ENCODE data around the gene SPNS1.
A peak's percentile ranks its signal among the peaks of the same experiment; 100 is the strongest.
"Not testable (repeated sequence)": the region's sequence is repeated elsewhere in the genome, so short reads cannot be mapped to it uniquely, and the experiment has no call there.

The SPNS1 gene

GRCh38 chr16:28974437-28975157, at the start of gene SPNS1:
Gene SPNS1, plus strand, starts transcription at chr16:28974778. Its CDS starts 374 bp downstream, at chr16:28975152.
- peak; percentile 93 for DNase-seq (ENCODE audit: low read depth)

- DNase-seq (ENCODE audit: low read depth): peak; percentile 76
Measured at GRCh38 chr16:28925386-28926228, 49.0 kb upstream of the SPNS1 start.

- not testable (repeated sequence) for DNase-seq (ENCODE audit: low read depth)
Measured at GRCh38 chr16:28926284-28926683, 48.3 kb upstream of the SPNS1 start.

- DNase-seq (ENCODE audit: low read depth): no peak
Measured at GRCh38 chr16:28927815-28928214, 46.8 kb upstream of the SPNS1 start.

GRCh38 chr16:28930203-28930602, 44.4 kb upstream of the SPNS1 start:
- DNase-seq (ENCODE audit: low read depth): no peak

- DNase-seq (ENCODE audit: low read depth): no peak
Measured at GRCh38 chr16:28930652-28931051, 43.9 kb upstream of the SPNS1 start.

GRCh38 chr16:28931801-28932225, 42.8 kb upstream of the SPNS1 start, which contains the start of gene CD19:
Gene CD19, plus strand, starts transcription at chr16:28931971. Its CDS starts 30 bp downstream, at chr16:28932001.
- no peak for DNase-seq (ENCODE audit: low read depth)

- no peak for DNase-seq (ENCODE audit: low read depth)
Measured at GRCh38 chr16:28932339-28933141, 42.0 kb upstream of the SPNS1 start.

GRCh38 chr16:28933171-28933570, 41.4 kb upstream of the SPNS1 start:
- DNase-seq (ENCODE audit: low read depth): no peak

GRCh38 chr16:28935346-28935745, 39.2 kb upstream of the SPNS1 start:
- DNase-seq (ENCODE audit: low read depth): no peak

GRCh38 chr16:28935924-28936783, 38.4 kb upstream of the SPNS1 start:
- DNase-seq (ENCODE audit: low read depth): peak; percentile 91

GRCh38 chr16:28936784-28937155, 37.8 kb upstream of the SPNS1 start:
- no peak for DNase-seq (ENCODE audit: low read depth)

GRCh38 chr16:28937222-28937876, 37.2 kb upstream of the SPNS1 start:
- DNase-seq (ENCODE audit: low read depth): no peak

- no peak for DNase-seq (ENCODE audit: low read depth)
Measured at GRCh38 chr16:28938721-28939120, 35.9 kb upstream of the SPNS1 start.

GRCh38 chr16:28939825-28940224, 34.8 kb upstream of the SPNS1 start:
- not testable (repeated sequence) for DNase-seq (ENCODE audit: low read depth)

GRCh38 chr16:28943281-28943680, 31.3 kb upstream of the SPNS1 start:
- no peak for DNase-seq (ENCODE audit: low read depth)

- DNase-seq (ENCODE audit: low read depth): no peak
Measured at GRCh38 chr16:28946681-28947080, 27.9 kb upstream of the SPNS1 start.

GRCh38 chr16:28950648-28951409, 23.7 kb upstream of the SPNS1 start, which contains the start of gene NFATC2IP:
Gene NFATC2IP, plus strand, starts transcription at chr16:28950937. Its CDS starts 75 bp downstream, at chr16:28951012.
- peak; percentile 99 for DNase-seq (ENCODE audit: low read depth)

GRCh38 chr16:28951410-28951943, 23.1 kb upstream of the SPNS1 start:
- no peak for DNase-seq (ENCODE audit: low read depth)

GRCh38 chr16:28958216-28958615, 16.4 kb upstream of the SPNS1 start:
- no peak for DNase-seq (ENCODE audit: low read depth)

Measured in activated T-cell treated with anti-CD3 and anti-CD28 coated beads for 48 hours (primary cell).